SU-DHL-6 (cell line): ENCODE data around the gene RBM26.

Experiments
- H2AFZ ChIP-seq: fragments of 200-600 bp; sonication (generic); 2 replicates; pipeline ENCODE4 v1.6.1; 2014; ENCODE audit warnings: low read depth, mild to moderate bottlenecking, moderate library complexity, mixed read lengths, antibody characterized with exemption, low read length; ENCODE audit not compliant: severe bottlenecking
- H3F3A ChIP-seq: fragments of 200-600 bp; shearing (Covaris generic); 2 replicates; pipeline ENCODE4 v1.6.0; 2016; ENCODE audit warnings: antibody characterized with exemption, mild to moderate bottlenecking; ENCODE audit not compliant: insufficient read depth
- H3K27ac ChIP-seq: fragments of 200-600 bp; sonication (generic); 2 replicates; pipeline ENCODE4 v1.5.1; 2016; ENCODE audit warnings: low read depth, mild to moderate bottlenecking, low read length, moderate library complexity, mixed read lengths
- H3K27me3 ChIP-seq: fragments of 200-600 bp; sonication (generic), shearing (Covaris generic); 2 replicates; pipeline ENCODE4 v1.6.0; 2014; ENCODE audit warnings: mild to moderate bottlenecking, low read length
- H3K36me3 ChIP-seq: fragments of 200-600 bp; sonication (generic); 2 replicates; pipeline ENCODE4 v1.6.1; 2014; ENCODE audit warnings: mild to moderate bottlenecking, low read length, mixed read lengths
- H3K4me2 ChIP-seq: fragments of 300-600, 200-600 bp; shearing (Covaris generic), sonication (generic); 2 replicates; pipeline ENCODE4 v1.6.0; 2014; ENCODE audit warnings: low read length, low read depth, mild to moderate bottlenecking; ENCODE audit not compliant: poor library complexity, severe bottlenecking
- H3K4me3 ChIP-seq: fragments of 200-600 bp; sonication (generic); 2 replicates; pipeline ENCODE4 v1.5.1; 2014; ENCODE audit warnings: antibody characterized with exemption, low read length, mild to moderate bottlenecking, mixed read lengths; ENCODE audit not compliant: insufficient read depth, poor library complexity, severe bottlenecking
- H3K79me2 ChIP-seq: fragments of 200-600 bp; sonication (generic); 2 replicates; pipeline ENCODE4 v1.6.1; 2014; ENCODE audit warnings: mild to moderate bottlenecking, low read length, moderate library complexity; ENCODE audit not compliant: insufficient read depth
- H3K9ac ChIP-seq: fragments of 200-600 bp; sonication (generic); 2 replicates; pipeline ENCODE4 v1.7.0; 2014; ENCODE audit warnings: mild to moderate bottlenecking, low read length
- H3K9me2 ChIP-seq: fragments of 200-600 bp; sonication (generic); replicated peaks from 2 replicates; pipeline ENCODE4 v1.6.1; 2014; ENCODE audit warnings: low read length; ENCODE audit not compliant: insufficient read depth
- H3K9me3 ChIP-seq: fragments of 200-600 bp; sonication (generic); 2 replicates; pipeline ENCODE4 v1.6.1; 2014; ENCODE audit warnings: low read length, mixed read lengths; ENCODE audit not compliant: insufficient read depth
- H4K20me1 ChIP-seq: fragments of 200-600 bp; sonication (generic); 2 replicates; pipeline ENCODE4 v1.6.1; 2014; ENCODE audit warnings: low read depth, mild to moderate bottlenecking, antibody characterized with exemption, low read length, moderate library complexity, mixed read lengths
- CTCF ChIP-seq: fragments of 200-600 bp; sonication (generic); IDR thresholded peaks from one replicate; pipeline ENCODE4 v1.5.1; 2017; ENCODE audit warnings: antibody characterized with exemption, mild to moderate bottlenecking, low read length, moderate library complexity; ENCODE audit not compliant: insufficient read depth, poor library complexity, severe bottlenecking
- EZH2phosphoT487 ChIP-seq: fragments of 200-600 bp; sonication (generic), shearing (Covaris generic); conservative IDR thresholded peaks from 2 replicates; pipeline ENCODE4 v1.6.1; 2018; ENCODE audit warnings: mild to moderate bottlenecking, antibody characterized with exemption, low read length, moderate library complexity, mixed read lengths

Gene RBM26

DNA sequence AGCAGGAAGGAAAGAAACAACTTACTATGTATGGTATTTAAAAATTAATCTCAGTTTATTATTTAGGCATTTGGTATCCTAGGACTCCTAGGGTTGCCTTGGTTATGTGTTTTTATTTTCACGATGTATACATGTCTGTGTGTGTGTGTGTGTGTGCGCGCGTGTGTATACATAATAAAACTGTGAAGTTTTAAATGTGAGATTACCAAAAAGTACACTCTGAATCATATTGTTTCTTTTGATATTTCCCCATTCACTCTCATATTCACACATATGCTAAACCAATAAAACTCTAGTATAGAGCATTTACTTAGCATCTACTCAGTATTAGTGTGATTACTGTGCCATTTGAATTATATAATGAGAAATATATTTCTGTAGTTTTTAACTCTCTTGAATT lies 44.1 kb upstream of the RBM26 start:
- H3K9ac ChIP-seq: no peak overlapping the region
- H3K9me3 ChIP-seq: no peaks in the 10 kb centered on the region
- H3K36me3 ChIP-seq: no peaks in the 10 kb centered on the region
- H3K9me2 ChIP-seq: no peaks in the 10 kb centered on the region
- no peak overlapping the region for H3K4me3 ChIP-seq
- no peak overlapping the region for H3K4me2 ChIP-seq
- H4K20me1 ChIP-seq: no peaks in the 10 kb centered on the region
- no peak overlapping the region for H3K27ac ChIP-seq
- H3K27me3 ChIP-seq: no peaks in the 10 kb centered on the region
- H3F3A ChIP-seq: no peaks in the 10 kb centered on the region
- no peak for TF ChIP-seq EZH2phosphoT487
- no peak for TF ChIP-seq CTCF
- H3K79me2 ChIP-seq: no peaks in the 10 kb centered on the region
- H2AFZ ChIP-seq: no peak overlapping the region

DNA sequence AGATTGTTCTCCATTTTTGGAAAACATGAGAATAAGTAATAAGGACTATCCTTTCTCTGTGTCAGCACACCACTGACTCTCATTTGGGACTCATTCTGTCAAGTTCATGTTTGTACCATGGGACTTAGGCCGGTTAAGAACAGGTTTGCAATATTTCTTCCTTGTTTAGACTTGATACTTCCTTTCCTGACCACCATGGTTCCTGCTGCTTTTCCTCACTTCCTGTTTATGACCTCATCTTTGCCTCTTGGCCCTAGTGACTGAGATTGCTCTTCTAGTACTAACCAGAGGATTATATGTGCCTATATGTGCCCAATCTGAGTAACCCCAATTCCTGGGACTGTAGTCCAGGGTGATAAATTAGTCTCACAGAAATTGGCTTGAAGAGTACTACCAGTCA lies 42.4 kb upstream of the RBM26 start:
- Histone ChIP-seq H3K79me2 (no peaks in the 10 kb centered on the region), H4K20me1 (no peaks in the 10 kb centered on the region), H3K36me3 (no peaks in the 10 kb centered on the region), H3K4me3 (no peak overlapping the region), H3K9ac (no peak overlapping the region), H3K27me3 (no peaks in the 10 kb centered on the region), H3F3A (no peaks in the 10 kb centered on the region), H3K27ac (no peak overlapping the region), H2AFZ (no peak overlapping the region), H3K9me2 (no peaks in the 10 kb centered on the region), H3K9me3 (no peaks in the 10 kb centered on the region), H3K4me2 (no peak overlapping the region)
- no peak for TF ChIP-seq EZH2phosphoT487
- no peak for TF ChIP-seq CTCF

GRCh38 chr13:79447741-79448140 lies 41.7 kb upstream of the RBM26 start:
- Histone ChIP-seq H3K9me2 (no peaks in the 10 kb centered on the region), H3K36me3 (no peaks in the 10 kb centered on the region), H3K9me3 (no peaks in the 10 kb centered on the region), H3K27me3 (no peaks in the 10 kb centered on the region), H3K27ac (no peak overlapping the region), H4K20me1 (no peaks in the 10 kb centered on the region), H3K4me3 (no peak overlapping the region), H3K79me2 (no peaks in the 10 kb centered on the region), H2AFZ (no peak overlapping the region), H3K4me2 (no peak overlapping the region), H3K9ac (no peak overlapping the region), H3F3A (no peaks in the 10 kb centered on the region)
- TF ChIP-seq CTCF: no peak
- TF ChIP-seq EZH2phosphoT487: no peak

DNA sequence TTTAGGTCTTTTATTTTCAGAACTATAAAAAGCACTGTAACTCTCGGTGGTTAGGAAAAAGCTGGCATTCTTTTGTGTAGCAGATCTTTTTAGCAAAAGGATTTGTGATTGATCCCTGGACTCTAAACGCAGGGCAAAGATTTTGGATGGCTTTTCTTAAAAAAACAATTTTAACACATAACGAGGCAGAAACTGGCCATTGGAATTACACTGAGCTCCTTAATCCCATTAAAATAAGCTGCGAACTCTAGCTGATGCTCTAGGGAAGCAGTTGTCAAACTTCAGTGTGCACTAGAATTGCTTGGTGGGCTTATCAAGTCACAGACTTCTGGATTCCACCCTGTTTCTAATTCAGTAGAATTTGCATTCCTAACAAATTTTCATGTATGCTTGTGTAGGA lies 41.1 kb upstream of the RBM26 start:
- Histone ChIP-seq H3K4me3 (no peak overlapping the region), H3F3A (no peaks in the 10 kb centered on the region), H3K9me2 (no peaks in the 10 kb centered on the region), H3K4me2 (no peak overlapping the region), H3K27ac (no peak overlapping the region), H3K9me3 (no peaks in the 10 kb centered on the region), H4K20me1 (no peaks in the 10 kb centered on the region), H2AFZ (no peak overlapping the region), H3K27me3 (no peaks in the 10 kb centered on the region), H3K79me2 (no peaks in the 10 kb centered on the region), H3K36me3 (no peaks in the 10 kb centered on the region), H3K9ac (no peak overlapping the region)
- no peak for TF ChIP-seq EZH2phosphoT487
- TF ChIP-seq CTCF: no peak
